GM23248 (cell line): Measurements from ENCODE around the gene P2RY13.

Experiments used
- EZH2 ChIP-seq: fragments of 200-600 bp; sonication (generic); IDR thresholded peaks from 2 replicates; pipeline ENCODE4 v1.6.1; 2018; ENCODE audit warnings: antibody characterized with exemption, mild to moderate bottlenecking; ENCODE audit not compliant: insufficient read depth, poor library complexity, severe bottlenecking
- EZH2phosphoT487 ChIP-seq: fragments of 200-600 bp; sonication (generic); IDR thresholded peaks from 2 replicates; pipeline ENCODE4 v1.6.1; 2018; ENCODE audit warnings: antibody characterized with exemption, moderate library complexity, mild to moderate bottlenecking, low read depth; ENCODE audit not compliant: insufficient read depth

- TF ChIP-seq EZH2: no peak
- no peak for TF ChIP-seq EZH2phosphoT487
Measured at GRCh38 chr3:151299006-151299405, 30.3 kb downstream of the P2RY13 start.
